Stimulated activated CD4-positive, alpha-beta T cell treated with anti-CD3 and anti-CD28 coated beads, Interleukin-2, amount 100 ng/mL, for 24 hours (primary cell): Measurements from ENCODE around the gene TBC1D22A.
"Not testable (repeated sequence)": the region's sequence is repeated elsewhere in the genome, so short reads cannot be mapped to it uniquely, and the experiment has no call there.

ENCODE experiments used
- DNase-seq, 2 donors: peaks; one replicate each; pipeline ENCODE4 v3.0.0-alpha.2; 2020

The TBC1D22A gene

DNA sequence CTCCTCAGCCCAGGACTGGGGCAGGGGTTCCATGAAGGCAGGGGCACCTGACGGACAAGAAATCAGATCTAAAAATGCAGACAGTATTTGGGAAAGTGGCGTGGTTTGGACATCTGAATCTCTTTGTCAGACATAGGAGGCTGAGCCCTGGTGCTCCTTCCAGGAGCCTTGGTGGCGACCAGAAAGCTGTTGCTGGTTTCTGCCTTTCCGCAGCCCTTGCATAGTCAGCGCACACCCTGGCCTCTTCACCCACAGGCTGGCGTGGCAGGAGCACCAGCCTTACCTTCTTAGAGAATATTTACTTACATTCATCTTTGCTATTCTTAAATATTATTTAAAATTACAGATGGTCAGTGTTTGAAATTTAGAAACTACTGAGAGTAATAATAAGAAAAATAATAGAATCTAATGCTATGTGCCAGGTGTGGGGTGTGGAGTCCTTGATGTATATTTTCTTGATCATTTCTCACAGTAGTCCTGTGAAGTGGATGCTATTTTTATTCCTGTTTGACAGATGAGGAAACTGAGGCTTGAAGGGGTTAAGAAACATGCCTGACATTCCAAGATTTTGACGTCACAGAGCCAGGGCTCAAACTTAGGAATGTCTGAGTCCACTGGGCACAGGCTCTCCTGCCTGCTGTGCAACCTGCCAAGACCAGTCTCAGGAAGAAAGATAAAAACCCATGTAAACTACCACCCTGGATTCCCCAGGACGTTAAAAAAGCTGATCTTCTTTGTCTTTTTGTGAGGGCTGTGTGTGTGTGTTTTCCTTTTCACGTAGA is 51.6 kb downstream of the TBC1D22A start:
- no peak for DNase-seq

DNA sequence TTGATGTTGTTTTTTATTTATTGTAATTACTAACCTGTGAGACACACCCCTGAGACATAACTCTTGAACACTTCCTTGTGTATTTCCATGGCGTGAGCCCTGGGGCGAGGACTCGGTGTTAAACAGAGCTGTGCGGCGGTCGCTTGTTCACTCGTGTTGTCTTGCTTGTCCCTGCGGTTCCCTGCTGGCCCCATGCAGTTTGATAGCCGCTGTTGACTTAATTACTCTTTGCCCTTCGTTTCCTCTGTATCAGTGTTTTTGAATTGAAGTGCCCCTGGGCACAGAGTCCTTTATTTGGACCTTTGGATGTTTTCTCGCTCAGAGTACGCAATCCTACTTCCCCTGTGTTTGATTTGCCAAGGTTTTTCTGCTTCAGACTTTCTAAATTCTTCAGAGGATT is 52.7 kb downstream of the TBC1D22A start:
- DNase-seq = no peak

DNA sequence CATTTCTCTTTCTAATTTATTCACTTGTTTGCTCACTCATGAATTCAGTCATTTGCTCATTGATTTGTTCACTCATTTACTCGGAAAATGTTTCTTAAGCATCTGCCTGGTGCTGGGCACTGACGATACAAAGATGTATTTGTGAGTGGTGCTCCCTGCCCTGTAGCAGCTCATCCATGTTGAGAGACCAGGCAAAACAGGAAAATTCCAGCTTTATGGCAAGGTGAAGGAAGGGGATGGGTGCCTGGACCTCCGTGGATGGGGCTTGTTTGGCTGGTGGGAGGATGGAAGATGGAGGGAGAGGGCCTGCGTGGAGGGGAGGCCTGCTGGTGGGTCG is 53.1 kb downstream of the TBC1D22A start:
- no peak for DNase-seq

DNA sequence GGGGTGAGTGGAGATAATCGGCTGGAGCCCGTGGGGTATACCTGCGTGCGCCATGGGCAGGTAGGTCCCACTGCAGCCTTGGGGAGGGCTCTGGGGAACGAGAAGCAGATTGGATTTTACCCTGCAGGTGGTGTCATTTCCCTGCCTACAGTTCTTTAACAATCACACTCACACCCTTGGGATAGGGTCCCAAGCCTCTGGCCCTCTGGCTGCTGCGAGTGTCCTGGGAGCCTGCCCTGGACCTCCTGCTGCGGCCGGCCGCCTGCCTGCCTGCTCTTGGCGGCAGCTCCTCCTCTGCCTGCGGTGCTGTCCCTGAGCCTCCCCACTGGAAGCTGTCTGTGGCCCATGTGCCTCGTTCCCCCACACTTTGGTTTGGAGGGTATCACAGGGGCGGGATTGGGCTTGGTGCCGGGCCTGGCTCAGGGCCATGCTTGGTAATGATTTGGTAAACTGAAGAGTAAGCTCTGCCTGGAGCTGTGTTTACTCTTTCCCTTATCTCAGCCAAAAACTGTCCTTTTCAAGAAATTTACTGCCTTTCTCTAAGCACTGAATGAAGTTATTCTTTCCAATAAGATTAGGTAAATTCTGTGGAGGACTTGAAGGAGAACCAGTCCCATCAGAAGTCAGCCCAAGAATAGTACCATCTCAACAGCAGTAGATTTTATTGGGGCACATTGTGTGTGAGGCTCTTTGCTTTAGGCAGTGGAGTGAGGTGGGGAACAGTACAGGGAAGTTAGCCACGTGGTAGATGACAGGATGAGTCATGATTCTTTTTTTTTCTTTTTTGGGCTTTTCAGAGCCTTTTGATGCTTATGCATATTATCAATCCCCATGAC is 53.7 kb downstream of the TBC1D22A start:
- DNase-seq = no peak

DNA sequence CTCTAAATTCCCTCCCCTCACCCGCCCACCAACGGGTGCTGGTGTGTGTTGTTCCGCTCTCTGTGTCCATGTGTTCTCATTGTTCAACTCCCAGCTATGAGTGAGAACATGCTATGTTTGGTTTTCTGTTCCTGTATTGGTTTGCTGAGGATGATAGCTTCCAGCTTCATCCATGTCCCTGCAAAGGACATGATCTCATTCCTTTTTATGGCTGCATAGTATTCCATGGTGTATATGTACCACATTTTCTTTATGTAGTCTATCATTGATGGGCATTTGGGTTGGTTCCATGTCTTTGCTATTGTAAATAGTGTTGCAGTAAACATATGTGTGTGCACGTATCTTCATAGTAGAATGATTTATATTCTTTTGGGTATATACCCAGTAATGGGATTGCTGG is 54.9 kb downstream of the TBC1D22A start:
- DNase-seq = not testable (repeated sequence)

DNA sequence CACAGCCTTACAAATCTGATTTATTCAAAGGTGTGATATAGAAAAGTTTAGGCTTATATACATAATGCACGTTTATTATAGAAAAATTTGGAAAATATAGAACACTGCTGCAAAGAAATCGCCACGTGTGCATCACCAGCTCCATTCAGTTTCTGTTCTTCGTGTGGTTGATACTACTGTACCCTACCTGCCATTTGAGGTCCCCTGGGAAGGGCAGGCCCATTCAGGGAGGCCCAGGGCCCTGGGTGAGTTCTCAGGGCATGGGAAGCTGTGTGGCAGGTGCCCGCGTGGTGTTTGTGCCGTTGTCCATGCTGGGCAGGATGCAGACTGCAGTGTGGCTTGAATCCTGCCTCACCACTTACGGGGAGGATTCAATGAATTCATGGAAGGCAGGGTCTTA is 60.8 kb downstream of the TBC1D22A start:
- no peak for DNase-seq

DNA sequence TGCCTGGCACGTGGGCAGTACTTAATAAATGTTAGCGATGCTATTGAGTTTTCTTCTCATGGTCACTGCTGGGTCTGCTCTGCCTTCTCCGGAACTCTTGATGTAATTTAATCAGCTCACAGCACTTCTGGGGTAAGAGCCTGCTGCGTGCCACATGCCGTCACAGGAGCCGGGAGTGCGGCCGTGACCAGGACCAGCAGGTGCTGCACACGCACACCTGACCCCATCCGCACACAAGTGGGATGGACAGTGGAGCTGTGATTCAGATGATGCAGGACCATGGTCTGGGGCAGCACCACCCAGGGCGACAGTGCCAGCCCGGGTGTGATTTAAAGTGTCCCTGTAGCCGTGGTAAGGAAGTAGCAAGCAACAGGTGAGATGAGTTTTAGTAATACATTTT is 61.2 kb downstream of the TBC1D22A start:
- DNase-seq = no peak

DNA sequence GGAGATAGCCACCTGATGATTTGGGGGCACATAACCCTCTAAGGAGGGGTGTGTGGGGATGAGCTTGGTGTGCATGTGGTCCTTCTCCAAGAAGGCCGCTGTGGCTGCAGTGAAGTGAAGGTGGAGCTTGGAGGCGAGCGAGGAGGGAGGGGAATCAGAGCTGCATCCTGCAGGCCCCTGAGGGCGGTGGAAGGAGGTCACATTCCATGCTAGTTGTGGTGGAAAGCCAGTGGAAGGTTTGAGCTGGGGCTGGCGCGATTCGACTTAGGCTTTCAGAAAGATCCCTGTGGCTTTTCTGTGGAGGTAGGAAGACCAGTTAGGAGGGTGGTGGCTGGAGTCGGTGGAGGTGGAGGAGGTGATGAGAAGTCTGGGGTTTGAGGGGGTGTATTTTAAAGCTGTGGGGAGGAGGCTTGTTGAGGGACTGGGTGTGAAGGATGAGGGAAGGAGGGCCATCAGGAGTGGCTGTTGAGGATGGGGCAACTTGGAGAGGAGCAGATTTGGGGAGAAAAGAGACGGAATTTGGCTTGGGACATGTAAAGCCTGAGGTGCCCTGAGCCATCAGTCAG is 62.0 kb downstream of the TBC1D22A start:
- no peak for DNase-seq

DNA sequence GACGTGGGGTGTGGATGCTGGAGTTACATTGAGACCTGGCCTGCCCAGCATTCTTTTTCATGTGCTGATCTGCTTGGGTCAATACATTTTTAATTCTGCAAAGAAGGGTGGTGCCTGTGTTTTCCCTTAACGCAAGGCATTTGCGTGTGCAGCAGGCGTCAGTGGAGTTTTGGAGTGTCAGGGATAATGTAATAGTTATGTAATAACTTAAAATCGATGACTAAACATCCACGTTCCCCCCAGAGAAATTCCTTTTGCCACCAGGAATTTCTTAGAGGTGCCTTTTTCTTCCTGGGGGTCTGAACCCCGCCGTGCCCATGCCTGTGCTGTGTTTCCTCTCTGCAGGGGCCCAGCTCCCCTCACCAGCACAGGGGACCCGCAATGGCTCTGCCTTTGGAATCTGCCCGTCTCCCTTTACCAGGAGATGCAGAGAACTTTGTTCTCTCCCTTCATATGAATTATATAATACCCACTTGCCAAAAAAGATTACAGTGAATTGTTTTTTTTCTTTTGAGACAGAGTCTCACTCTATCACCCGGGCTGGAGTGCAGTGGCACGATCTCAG is 62.6 kb downstream of the TBC1D22A start:
- DNase-seq = no peak

DNA sequence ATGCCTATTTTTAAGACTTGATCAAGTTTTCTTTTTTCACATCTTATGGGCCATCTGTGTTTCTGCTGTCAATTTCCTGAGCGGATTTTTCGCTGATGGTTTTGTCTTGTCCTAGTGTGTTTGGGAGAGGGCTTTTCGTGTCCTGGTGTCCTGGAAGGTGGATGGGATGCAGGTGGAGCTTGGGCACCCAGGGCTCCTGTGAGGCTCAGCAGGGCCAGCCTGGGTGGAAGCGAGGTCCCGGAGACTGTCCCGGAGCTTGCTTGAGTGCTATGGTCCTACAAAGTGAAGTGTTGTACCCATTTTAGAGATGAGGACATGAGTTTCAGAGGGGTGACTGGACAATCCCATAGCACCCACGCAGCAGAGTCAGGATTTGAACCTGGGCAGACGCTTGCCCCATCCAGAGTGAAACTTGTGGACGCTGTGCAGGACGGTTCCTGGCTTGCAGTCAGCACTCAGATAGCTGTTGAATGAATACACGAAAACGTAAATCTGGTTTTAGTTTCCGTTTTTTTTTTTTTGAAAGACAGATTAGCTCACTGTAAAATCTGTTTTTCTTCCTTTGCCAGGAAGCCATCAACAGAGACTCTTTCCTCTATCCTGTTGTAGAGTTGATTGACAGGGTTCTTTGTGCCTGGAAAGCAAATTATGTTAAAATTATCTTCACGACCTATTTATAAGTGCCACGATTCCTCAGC is 64.1 kb downstream of the TBC1D22A start:
- DNase-seq = no peak

DNA sequence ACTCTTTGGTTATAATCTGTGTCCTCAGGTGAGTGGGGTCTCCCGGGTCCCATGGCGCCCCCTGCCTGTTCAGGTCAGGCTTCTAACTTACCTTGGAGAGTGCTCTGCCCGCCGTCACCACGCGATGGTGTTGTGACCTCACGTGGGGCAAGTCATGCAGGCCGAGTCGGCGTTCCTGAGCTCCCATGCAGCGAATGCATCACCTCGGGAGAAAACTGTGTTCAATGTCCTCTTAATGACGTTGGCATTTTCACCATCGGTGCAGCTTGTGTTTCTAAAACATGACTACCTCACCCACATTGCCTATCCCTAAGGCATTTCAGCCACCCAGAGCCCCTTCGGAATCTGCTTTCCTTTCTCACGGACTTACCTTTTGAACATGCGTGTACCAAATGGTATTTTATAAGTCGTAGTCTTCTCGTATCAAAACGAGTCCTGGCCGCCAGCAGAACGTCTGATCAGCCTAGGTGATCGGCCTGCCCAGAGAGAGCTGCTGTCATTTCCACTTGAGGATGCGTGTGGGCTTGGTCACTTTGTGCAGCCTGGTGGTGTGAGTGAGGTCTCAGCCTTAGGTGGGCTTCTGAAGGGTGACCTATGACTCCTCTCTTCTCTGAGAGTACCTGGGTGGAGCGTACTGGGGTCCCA is 64.8 kb downstream of the TBC1D22A start:
- DNase-seq = peak in 1 of 2 donors; percentile 12

DNA sequence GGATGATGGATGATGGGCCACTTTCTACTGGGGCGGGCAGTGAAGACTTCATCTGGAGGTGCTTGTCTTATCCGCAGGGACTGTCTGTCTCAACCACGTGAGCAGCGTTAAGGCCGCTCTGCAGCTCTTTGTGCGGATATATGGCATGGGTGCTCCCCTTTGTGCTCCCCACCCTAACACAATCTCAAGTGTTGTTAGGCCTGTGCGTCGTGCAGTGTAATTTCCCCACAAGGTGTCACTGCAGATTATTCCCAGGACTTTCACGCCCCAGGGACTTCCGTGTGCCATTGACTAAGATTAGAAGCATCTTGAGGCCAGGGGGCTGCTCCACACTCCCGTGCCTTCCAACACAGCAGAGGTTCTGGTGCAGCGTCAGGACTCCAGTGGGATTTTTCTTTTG is 65.3 kb downstream of the TBC1D22A start:
- DNase-seq = no peak

DNA sequence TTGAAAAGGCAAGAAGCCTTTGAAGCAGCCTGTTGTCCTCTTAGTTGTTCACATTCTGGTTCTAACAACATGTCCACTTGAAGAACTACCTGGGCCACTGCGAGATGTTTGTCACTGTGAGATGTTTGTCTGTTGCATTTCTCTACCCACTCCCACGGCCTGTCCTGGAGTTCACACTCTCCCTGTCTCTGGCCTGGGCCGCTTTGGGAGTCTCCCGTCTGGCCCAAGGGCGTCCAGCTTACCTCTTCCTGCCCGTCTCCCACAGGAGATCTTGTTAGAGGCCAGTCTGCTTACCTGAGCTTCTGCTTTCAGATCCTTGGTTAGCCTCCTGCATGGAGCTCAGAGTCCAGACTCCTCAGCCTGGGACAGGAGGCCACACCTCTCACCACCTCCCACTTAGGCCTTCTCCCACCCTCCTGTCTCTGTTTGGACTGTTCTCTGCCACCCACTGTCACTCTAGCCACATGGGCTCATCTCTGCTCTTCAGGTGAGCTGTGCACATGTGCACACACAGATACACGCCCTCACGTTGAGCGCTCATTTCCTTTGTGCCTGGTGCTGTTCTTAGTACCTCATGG is 66.0 kb downstream of the TBC1D22A start:
- DNase-seq = no peak

DNA sequence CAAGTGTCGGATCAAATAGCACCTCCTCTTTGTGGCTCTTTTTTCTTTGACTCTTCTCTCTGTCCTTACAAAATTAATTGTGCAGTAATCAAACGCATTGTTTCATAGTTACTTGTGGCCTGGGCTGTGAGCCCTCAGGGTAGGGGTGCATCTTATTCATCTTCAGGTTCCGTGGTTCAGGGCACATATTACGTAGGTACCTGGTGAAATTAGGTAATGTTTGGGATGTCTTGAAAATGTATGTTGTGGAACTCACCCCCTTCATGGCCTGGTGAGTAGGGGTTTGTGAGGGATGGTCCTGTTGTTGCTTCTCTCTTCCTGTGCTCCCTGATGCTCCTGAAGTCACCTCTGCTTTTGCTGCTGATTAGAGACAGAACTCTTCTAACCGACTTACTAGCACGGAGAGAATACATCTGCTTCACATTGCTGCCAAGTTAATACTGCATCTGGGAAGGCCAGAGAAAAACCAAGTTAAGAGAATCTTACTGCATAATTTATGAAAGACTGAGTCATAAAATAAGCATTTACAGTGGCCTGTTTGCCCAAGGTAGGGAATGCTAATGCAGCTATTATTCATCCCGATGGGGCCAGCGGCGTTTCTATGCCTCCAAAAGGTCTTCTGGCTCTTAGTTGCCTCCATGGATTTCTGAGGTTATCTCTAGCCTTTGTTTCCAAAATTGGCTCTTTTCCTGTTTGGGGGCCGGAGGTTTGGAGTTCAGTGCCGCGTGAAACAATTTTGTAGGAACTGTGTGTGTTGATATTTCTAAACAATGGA is 66.9 kb downstream of the TBC1D22A start:
- DNase-seq = no peak

DNA sequence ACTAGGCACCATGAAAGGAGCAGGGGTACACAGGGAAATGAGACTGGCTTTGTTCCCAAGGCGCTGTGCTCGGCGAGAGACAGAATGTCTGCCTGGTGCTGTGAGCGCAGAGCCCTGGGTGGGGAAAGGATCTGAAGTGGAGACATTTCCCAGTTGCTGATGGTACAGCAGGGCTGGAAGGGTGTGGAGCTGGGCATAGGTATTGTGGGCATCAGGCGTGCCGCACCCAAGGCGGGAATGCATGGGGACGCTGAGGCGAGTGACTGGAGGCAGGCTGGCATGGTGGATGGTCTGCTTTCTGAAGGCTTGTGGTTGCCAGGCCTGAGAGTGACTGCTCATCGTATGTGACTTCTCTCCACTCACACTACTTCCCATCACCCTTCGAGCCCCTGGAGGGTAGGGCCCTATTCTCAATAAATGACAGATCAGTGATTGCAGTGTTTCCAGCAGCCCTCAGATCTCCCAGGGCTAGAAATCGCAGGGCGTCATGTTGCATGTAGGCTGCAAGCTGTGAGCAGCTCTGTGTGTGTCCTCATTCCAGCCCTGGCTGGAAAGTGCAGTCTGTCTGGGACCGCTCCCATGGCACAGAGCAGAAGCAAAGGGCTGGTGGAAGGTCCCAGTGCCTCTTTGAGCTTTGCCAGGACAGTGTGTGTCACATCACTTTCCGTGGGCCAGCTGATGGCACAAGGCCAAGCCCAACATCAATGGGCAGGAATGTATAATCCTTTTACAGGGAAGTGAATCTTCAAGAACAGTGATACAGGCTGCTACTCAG is 67.7 kb downstream of the TBC1D22A start:
- no peak for DNase-seq

DNA sequence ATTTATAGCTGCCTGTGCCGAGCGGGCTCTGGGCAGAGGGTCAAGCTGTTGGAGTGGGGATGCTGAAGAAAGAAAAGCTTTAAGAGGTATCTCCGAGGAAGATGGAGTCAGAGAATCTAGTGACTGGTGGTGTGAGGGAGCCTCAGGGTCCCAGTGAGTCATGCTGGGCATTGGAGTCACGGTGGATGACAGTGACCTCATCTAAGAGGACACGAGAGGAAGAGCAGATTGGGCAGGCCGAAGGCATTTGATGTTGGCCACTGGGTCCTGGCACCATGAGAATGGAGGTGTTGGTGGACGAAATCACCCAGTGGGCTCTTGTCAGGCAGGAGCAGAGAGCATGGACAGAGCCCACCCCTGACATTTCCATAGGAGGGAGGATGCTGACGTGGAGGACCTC is 68.4 kb downstream of the TBC1D22A start:
- no peak for DNase-seq

DNA sequence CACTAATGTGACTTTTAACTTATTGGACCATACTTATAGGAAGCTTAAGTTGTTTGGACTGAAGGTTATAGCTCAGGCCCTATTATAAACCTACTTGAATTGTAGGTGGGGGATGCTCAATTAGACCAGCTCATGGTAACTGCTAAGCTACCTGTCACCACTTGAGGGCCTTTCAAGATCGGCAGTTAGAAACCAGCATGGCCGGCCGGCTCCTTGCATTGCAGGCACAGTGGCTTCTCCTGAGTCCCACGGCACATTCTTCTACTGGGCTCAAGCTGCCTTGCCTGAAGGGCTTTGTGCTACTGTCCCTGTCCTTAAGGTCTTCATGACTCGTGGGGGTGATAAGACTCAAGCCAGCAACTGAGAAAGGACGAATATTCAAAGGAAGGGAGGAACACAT is 70.8 kb downstream of the TBC1D22A start:
- no peak for DNase-seq

DNA sequence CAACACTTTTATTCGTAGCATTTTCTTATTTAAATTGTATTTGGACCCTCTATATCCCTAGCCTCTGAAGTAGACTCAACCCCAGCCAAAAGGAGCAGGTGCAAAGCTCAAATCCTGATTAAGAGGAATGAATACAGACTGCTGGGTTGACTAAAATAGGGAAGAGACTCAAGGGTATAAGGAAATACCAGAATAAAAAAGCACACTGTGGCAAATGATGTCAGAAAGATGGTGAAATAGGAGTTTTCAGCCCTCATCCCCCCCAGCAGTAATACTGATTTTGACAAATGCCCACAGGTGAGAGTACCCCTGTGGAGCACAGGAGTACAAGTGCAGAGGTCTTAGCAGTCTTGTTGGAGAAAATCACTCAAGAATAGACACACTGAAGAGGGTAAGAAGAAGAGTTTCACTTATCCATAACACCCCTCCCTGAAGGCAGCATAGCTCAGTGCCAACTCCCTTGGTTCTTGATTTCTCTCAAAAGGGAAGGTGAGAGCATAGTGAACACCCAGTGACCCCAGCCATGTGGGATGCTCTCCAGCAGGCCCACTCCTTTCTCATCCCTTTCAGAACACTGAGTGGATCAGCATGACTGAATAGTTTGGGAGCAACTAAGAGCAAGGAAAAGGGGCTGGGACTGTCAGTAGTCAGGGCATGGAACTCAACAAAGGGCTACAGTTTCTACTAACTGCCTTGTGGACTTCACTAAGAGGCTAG is 71.7 kb downstream of the TBC1D22A start:
- DNase-seq = no peak

DNA sequence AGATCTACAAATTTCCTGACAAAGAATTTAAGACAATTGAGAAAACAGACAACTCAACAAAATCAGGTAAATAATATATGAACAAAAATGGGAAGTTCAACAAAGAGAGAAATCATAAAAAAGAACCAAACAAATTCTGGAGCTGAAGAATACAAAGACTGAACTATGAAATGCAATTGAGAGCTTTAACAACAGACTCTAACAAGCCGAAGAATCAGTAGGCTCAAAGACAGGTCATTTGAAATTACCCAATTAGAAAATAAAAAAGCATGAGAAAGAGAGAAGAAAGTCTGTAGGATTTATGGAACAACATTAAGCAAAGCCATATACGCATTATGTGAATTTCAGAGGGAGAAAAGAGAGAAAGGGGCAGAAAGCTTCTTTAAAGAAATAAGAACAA is 72.8 kb downstream of the TBC1D22A start:
- DNase-seq = no peak

DNA sequence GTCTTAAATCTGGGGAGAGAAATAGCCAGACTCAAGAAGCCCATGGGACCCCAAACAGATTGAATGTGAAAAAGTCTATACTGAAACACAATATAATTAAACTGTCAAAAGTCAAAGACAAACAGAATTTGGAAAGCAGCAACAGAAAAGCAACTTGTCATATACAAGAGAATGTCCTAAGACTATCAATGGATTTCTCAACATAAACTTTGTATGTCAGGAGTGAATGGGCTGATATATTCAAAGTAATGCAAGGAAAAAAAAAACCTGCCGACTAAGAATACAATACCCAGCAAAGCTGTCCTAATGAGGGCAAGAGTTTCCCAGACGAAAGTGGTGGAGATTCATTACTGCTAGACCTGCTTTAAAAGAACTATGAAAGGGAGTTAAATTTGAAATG is 73.2 kb downstream of the TBC1D22A start:
- DNase-seq = no peak
